Kidney tubule cell (primary cell): ENCODE measurements around the gene ACOX3.

ENCODE experiments used
- DNase-seq: peaks from one replicate; pipeline ENCODE4 v3.0.0-alpha.2; 2018; ENCODE audit warnings: low spot score

The ACOX3 gene

DNA sequence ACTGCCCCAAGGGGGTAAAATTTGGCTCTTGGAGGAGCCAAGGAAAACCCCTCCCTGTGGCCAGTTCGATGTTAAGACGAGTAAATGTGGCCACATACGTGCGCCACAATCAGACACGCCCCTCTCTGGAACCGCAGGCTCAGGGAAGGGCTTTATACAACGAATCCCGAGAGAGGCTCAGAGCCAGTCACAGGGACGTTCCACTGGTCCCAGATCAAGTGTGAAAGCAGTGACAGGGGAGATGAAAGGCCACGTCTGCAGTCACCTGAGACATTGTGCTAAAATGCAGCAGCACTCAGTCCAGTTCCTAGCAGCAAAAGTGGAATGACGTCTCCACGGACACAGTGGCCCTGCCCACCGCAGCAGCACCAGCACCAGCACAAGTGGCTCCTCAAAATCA lies 68.0 kb downstream of the ACOX3 start:
- no peak for DNase-seq

GRCh38 chr4:8371596-8371995 lies 68.9 kb downstream of the ACOX3 start:
- no peak for DNase-seq

GRCh38 chr4:8370835-8371595 lies 69.5 kb downstream of the ACOX3 start:
- peak; percentile 79 for DNase-seq

DNA sequence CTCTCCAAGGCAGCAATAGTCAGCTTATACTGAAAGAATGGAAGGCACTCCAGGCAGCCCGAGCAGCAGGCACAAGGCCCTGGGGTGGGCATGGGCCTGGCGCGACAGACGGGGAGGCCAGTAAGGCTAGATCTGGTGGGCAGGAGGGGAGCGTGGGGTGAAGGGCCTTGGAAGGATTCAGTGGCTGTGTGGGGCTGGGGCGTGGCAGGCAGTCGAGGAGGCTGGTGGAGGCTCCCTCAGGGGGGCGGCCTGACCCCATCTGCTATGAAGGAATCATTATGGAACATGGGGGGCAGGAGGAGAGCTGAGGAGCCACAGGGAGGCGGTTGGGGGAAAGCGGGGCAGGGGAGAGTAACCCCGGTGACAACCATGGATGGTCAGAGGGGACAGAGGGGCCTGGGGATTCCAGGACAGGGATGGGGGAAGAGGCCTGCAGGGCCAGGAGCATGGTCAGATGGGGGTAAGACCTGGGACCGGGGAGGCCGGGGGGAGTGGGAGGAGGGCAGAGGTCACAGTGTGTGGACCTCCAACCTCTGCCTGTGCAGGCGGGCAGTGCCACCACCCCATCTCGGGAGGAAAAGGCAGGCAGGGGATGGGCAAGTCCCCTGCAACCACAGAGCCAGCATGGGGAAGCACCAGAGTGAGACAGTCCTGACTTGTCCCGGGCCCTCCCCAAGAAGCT lies 70.3 kb downstream of the ACOX3 start:
- no peak for DNase-seq

DNA sequence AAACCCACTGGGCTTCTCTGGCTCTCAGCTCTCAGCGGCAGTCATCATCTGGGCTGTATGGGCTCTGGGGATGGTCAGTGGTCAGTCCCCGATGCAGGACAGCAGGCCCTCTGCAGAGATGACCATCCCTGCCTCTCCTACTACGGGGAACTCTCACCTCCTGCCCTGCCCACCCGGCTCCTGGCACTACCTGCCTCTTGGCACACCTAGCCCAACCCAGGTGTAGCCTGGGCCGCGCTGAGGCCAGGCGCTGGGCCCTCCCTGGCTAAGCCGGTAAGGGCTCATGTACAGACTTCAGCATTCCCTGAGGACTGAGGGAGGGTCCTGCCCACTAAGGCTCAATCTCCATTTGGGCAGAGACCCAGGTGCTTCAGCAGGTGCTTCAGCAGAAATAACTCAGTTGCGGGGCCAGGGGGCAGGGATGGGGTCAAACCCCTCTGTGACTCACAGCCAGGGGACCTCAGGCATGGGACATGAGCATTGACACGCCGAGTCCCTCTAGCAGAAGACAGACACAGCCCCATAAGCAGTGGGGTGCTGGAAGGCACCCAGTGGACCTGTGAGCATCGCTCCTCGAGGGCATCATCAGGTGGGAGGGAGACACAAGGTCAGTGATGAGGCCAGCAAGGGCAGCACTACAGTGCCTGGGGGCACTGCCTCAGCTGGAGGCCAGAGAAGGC lies 71.0 kb downstream of the ACOX3 start:
- no peak for DNase-seq

DNA sequence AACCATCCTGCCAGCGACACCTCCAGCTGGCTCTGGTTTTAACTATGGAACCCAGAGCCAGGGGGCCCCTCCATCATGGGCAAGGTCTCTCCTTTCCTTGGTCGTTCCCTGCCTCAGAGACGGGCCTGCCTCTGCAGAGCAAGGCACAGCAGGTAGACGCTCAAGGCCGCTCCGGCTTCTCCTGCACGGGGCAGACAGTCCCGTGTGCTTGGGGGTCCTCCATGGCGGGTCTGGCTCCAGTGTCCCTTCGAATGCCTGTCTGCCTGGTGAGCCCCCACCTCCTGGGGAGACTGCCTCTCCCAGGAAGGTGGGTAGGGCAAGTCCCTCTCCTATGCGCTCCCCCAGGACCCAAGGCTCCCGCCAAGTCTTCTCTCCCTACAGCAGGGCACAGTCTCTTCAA lies 71.5 kb downstream of the ACOX3 start:
- no peak for DNase-seq

- DNase-seq = no peak
Observed at GRCh38 chr4:8368061-8368481, 72.5 kb downstream of the ACOX3 start.

GRCh38 chr4:8366601-8367000 lies 73.9 kb downstream of the ACOX3 start:
- DNase-seq = no peak

- no peak for DNase-seq
Observed at GRCh38 chr4:8365951-8366350, 74.6 kb downstream of the ACOX3 start.

DNA sequence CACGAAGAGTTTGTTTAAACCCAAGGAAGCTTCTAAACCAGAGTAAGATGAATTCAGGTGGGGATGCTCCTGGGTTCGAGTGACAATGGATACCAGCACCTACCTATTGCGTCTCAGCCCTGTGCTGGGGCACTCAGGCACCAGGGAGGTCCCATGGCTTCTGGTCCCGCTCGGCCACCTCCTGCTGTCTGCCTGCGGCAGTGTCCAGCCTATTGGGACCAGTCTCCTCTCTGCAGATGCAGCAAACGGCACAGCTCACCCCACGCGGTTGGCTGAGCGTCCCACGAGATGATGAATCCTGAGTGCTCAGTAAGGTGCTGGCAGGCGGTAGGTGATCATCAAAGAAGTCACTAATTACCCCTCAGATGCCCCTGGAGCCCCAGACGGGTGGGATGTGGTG lies 75.2 kb downstream of the ACOX3 start:
- DNase-seq = no peak

- DNase-seq = no peak
Observed at GRCh38 chr4:8364848-8365350, 75.6 kb downstream of the ACOX3 start.

- no peak for DNase-seq
Observed at GRCh38 chr4:8364141-8364540, 76.4 kb downstream of the ACOX3 start.

DNA sequence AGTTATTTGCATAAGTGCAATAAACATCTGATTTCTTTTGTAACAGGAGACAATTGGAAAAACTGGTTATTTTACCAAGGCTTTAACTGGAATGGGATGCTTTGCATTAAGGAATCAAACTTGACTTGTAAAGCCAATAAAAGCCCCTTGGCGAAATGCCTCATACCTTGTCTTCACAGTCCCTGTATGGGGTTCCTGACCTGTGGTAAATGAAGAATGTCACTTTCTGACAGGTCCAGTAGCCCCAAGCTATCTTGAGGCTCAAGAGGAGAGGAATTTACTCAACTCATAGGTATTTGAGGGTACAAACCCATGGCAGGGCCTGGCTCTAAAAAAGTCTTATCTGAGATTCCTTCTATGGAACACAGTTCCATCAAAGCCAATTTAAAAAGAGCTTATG lies 78.0 kb downstream of the ACOX3 start:
- peak; percentile 34 for DNase-seq

DNA sequence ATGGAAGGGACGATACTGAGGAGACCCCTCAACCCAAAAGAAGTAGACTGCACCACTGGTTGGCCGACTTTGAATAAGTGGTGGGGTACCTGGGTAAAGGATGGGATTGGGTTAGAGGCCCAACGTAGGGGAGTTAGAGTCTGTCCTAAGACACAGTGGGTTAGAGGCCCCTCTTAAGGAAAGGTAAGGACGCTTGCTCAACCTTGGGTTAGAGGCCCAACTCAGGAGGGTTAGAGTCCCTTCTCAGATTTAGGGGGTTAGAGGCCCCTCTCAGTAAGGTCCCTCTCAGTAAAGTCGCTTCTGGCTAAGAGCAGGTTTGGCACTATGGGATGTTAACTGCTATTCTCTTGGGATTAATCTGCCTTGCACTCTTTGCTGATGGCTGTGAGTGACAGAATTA lies 81.3 kb downstream of the ACOX3 start:
- no peak for DNase-seq

DNA sequence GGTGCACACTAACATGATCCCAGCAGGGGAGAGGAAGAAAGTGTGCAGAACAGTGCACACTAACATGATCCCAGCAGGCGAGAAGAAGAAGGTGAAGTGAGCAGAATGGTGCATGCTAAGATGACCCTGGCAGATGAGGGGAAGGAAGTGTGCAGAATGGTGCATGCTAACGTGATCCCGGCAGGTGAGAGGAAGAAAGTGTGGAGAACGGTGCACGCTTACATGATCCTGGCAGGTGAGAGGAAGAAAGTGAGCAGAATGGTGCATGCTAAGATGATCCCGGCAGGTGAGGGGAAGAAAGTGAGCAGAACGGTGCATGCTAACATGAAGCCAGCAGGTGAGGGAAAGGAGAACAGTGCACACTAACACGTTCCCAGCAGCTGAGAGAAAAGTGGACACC lies 83.7 kb downstream of the ACOX3 start:
- DNase-seq = no peak

DNA sequence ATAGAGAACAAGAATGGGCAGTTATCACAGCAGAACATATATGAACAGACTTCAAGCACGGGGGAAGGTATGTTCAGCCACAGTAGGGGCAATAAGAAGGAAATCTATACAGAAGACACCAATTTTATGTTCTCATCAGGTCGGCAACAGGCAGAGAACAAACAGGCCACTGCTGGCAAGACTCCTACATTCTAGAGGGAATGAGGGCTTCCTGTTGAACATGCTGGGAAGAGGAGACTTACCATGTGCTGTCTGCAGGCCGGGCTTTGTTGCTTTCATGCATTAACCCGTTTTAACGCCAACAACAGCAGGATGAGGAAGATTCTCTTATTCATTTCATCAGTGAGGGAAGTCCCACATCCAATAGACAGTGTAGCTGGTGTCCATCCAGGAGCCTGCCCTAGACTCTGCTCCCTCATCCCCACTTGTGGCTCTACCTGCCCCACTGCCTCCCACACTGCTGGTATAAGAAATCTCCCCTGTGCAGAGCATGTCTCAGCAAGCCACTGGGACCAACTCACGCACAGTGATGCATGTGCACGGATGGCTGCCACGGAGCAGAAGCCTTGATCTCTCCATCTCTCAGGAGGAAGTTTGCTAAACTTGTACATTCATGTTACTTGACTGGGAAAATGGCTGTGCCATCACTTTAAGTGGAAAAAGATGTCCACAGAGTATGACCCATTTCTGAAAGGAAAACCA lies 84.5 kb downstream of the ACOX3 start:
- no peak for DNase-seq

- DNase-seq = peak; percentile 75
Observed at GRCh38 chr4:8355306-8355705, 85.2 kb downstream of the ACOX3 start.

DNA sequence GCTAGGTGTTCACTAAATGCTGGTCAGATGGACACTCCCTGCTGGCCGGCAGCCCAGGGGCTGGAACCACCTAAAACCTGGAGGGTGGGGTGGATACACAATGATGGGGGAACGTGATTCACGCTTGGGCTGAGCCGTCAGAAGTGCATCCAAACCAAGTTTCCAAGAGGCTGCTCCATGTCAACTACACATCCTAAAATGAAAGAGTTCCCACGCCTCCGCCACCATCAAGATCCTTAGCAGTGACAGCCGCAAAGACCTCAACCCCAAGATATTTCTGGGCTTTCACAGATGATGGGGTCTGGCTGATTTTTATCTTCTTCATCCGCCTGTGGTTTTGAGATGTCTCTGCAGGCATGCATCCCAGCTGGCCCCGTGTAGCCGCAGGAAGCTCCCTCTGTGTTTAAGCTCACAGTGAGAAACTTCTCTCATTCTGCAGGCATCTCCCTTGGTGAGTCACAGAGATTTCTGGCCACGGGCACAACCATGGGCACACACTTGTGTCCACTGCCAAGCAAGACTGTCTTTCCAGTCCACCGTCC lies 86.5 kb downstream of the ACOX3 start:
- DNase-seq = peak; percentile 54

DNA sequence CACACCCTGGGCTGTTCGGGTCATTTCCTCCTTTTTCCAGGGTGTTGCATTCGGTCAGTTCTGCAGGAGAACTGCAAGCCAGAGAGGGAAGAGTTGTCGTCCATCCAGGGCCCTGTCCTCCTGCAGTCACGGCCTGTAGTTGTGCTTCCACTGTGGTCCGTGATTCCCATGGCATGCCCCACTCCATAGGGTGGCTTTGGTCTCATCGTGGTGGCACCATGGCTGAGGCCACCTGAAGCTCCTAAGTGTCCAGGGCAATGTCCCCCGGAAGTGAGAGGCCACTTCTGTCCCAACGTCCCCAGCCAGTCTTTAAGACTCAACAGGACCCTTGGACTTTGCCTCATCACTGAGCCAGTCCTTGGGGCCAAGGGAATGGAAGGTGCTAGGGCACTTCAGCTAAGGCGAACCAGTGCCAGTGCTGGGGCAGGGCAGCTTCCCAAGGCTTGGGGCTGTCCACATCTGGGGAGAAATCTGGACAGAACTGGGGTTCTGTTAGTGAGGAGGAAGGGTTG lies 87.3 kb downstream of the ACOX3 start:
- DNase-seq = no peak

- DNase-seq = no peak
Observed at GRCh38 chr4:8352368-8353157, 88.0 kb downstream of the ACOX3 start.

GRCh38 chr4:8351931-8352367 lies 88.6 kb downstream of the ACOX3 start:
- DNase-seq = no peak
